Tibial artery (tissue), 4 donors: ENCODE data around the gene SRPK2.
"Not testable (repeated sequence)": the region's sequence is repeated elsewhere in the genome, so short reads cannot be mapped to it uniquely, and the experiment has no call there.

Source experiments
- DNase-seq, 2 donors: peaks; one replicate each; pipeline ENCODE4 v3.0.0-alpha.2; 2019
- H3K27ac ChIP-seq, 2 donors: fragments of 200-600 bp; sonication (generic) in 1 of 2; 1 replicate in 1 of 2; 2 replicates in 1 of 2; pipeline ENCODE4 v1.5.1; 2018 to 2019; ENCODE audit warnings: mild to moderate bottlenecking in 1 of 2
- H3K27me3 ChIP-seq, 2 donors: fragments of 200-600 bp; sonication (generic) in 1 of 2; one replicate each; pipeline versions ENCODE4 v1.5.1 to v1.6.0; 2016 to 2019
- H3K36me3 ChIP-seq, 3 donors: fragments of 200-600 bp; sonication (generic) in 2 of 3; one replicate each; pipeline ENCODE4 v1.5.1; 2016 to 2019; ENCODE audit warnings: mild to moderate bottlenecking in 2 of 3
- H3K4me1 ChIP-seq, 4 donors: fragments of 200-600 bp; sonication (generic) in 2 of 4; 1 replicate in 3 of 4; 2 replicates in 1 of 4; pipeline ENCODE4 v1.5.1; 2016 to 2019
- H3K4me3 ChIP-seq, 2 donors: fragments of 200-600 bp; sonication (generic) in 1 of 2; 1 replicate in 1 of 2; 2 replicates in 1 of 2; pipeline ENCODE4 v1.5.1; 2018 to 2019; ENCODE audit warnings: mild to moderate bottlenecking in 2 of 2
- H3K9me3 ChIP-seq, 3 donors: fragments of 200-600 bp; sonication (generic) in 1 of 3; one replicate each; pipeline ENCODE4 v1.5.1; 2016 to 2019
- intact Hi-C: fragments of 100-400 bp; cut with DNase I; formaldehyde crosslinking; loops from one replicate; pipeline ENCODE4 v1.15.0; 2023; ENCODE audit warnings: low total_unique reads
- TF ChIP-seq, protein P1 (sequence below), 2 experiments: fragments of 200-600 bp in 1 of 2; fragments of 450-650 bp in 1 of 2; IDR thresholded peaks; one replicate each; pipeline ENCODE4 v1.5.1; 2017 to 2019; ENCODE audit warnings: antibody characterized with exemption in 2 of 2, mild to moderate bottlenecking in 1 of 2, moderate library complexity in 1 of 2

Gene SRPK2

DNA sequence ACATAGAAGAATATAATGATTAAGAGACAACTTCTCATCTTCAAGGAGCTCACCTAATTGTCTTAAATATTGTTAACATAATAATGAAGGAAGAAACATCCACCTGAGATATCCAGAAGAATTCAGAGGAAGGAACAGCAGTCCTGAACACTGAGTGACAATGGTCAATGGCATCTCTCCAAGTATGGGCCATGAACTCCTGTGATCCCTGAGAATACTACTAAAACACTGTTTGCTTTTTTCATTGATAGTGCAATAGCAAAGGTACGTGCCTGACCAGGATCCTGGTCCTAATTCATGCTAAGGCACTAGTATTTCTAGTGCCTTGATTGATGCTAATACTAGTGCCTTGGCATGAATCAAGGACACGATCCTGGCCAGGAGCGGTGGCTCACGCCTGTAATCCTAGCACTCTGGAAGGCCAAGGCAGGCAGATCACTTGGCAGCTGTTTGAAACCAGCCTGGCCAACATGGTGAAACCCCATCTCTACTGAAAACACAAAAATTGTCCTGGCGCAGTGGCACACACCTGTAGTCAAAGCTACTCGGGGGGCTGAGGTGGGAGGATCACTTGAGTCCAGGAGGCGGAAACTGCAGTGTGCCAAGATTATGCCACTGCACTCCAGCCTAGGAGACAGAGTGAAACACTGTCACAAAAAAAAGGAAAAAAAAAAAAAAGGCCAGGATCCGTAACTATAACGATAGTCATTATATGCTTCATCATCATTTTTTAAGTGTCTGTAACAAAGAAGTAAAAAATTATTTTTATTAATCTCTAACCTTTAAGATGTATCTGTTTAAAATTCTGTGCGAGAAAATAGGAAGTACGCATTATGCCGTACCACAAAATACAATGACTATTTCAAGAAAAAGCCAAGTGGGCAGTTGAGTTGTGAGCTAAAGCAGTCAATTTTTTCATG, 49.1 kb downstream of the SRPK2 start:
- intact Hi-C loops: no loop called here
- H3K4me3 ChIP-seq: no peak overlapping the region
- H3K4me1 ChIP-seq: peaks cover 0 to 10% (median 2%) of the 10 kb centered on the region in 4 donors
- H3K36me3 ChIP-seq: no peaks in the 10 kb centered on the region
- DNase-seq: no peak
- no peaks in the 10 kb centered on the region for H3K27me3 ChIP-seq
- TF ChIP-seq, protein P1, sequence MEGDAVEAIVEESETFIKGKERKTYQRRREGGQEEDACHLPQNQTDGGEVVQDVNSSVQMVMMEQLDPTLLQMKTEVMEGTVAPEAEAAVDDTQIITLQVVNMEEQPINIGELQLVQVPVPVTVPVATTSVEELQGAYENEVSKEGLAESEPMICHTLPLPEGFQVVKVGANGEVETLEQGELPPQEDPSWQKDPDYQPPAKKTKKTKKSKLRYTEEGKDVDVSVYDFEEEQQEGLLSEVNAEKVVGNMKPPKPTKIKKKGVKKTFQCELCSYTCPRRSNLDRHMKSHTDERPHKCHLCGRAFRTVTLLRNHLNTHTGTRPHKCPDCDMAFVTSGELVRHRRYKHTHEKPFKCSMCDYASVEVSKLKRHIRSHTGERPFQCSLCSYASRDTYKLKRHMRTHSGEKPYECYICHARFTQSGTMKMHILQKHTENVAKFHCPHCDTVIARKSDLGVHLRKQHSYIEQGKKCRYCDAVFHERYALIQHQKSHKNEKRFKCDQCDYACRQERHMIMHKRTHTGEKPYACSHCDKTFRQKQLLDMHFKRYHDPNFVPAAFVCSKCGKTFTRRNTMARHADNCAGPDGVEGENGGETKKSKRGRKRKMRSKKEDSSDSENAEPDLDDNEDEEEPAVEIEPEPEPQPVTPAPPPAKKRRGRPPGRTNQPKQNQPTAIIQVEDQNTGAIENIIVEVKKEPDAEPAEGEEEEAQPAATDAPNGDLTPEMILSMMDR (IDR thresholded peaks at IDR 0.05): no peak
- no peaks in the 10 kb centered on the region for H3K9me3 ChIP-seq
- no peak overlapping the region for H3K27ac ChIP-seq

DNA sequence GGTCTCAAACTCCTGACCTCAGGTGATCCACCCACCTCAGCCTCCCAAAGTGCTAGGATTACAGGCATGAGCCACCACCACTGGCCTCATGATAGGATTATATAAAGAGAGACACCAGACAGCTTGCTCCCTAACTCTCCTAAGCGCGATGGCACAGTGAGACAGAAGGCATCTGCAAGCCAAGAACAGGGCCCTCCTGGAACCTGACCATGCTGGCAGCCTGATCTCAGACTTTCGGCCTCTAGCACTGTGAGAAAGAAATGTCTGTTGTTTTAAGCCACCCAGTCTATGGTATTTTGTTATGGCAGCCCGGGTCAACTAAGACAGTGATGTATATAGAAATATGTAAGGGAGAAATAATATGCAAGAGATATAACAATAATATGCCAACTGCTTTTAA, 51.2 kb downstream of the SRPK2 start:
- TF ChIP-seq, protein P1 (IDR thresholded peaks at IDR 0.05): no peak
- Histone ChIP-seq H3K9me3 (no peaks in the 10 kb centered on the region), H3K27me3 (no peaks in the 10 kb centered on the region), H3K4me3 (no peak overlapping the region), H3K4me1 (peaks cover 0 to 11% (median 2%) of the 10 kb centered on the region in 4 donors), H3K36me3 (no peaks in the 10 kb centered on the region), H3K27ac (no peak overlapping the region)
- no peak for DNase-seq
- intact Hi-C loops: no loop called here

DNA sequence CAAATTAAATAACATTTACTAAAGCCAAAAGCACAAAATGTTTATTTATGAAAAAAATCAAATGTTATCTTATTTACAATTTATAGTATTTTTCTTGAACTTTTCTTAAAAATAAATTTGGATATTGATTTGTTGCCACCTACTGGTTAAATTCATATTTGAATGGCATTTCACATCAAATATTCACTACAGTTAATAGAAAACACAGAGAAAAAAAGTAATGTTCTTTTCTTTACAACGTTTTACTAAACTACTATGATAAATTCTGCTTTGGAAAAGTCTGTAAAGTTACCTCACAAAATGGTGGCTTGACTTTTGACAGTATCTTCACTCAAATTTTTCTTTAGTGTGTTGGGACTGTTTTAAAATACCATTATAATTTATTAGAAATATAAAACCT, 52.7 kb downstream of the SRPK2 start:
- Histone ChIP-seq H3K4me3 (no peak overlapping the region), H3K9me3 (no peaks in the 10 kb centered on the region), H3K36me3 (no peaks in the 10 kb centered on the region), H3K4me1 (peaks cover 0 to 14% (median 2%) of the 10 kb centered on the region in 4 donors), H3K27me3 (no peaks in the 10 kb centered on the region), H3K27ac (no peak overlapping the region)
- intact Hi-C loops: no loop called here
- TF ChIP-seq, protein P1 (IDR thresholded peaks at IDR 0.05): peak; percentile 28 to 37
- no peak for DNase-seq

DNA sequence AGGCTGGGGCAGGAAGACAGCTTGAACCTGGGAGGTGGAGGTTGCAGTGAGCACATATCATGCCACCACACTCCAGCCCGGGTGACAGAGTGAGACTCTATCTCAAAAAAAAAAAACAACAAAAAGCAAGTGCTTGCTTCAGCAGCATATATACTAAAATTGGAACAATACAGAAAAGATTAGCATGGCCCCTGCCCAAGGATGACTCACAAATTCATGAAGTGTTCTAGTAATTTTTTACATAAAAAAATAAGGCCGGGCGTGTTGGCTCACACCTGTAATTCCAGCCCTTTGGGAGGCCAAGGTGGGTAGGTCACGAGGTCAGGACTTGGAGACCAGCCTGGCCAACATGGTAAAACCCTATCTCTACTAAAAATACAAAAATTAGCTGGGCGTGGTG, 56.1 kb downstream of the SRPK2 start:
- H3K4me1 ChIP-seq, H3K9me3 ChIP-seq, DNase-seq, H3K27me3 ChIP-seq, H3K27ac ChIP-seq, H3K36me3 ChIP-seq, intact Hi-C loops, H3K4me3 ChIP-seq: not testable (repeated sequence)

DNA sequence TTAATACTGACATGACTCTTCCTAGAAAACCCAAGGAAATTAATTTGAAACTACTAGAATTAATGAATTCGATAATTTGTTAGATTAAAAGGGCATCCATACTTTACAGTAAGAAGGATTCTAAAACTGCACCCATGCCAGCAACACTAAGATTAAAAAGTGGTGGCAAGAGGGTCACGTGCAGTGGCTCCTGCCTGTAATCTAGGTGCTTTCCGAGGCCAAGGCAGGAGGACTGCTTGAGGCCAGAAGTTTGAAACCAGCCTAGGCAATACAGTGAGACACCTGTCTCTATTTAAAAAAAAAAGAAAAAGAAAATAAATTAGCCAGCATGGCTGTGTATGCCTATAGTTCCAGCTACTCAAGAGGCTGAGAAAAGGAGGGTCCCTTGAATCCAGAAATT, 58.2 kb downstream of the SRPK2 start:
- Histone ChIP-seq H3K36me3 (no peaks in the 10 kb centered on the region), H3K27me3 (no peaks in the 10 kb centered on the region), H3K9me3 (no peaks in the 10 kb centered on the region), H3K27ac (no peak overlapping the region), H3K4me3 (no peak overlapping the region), H3K4me1 (peaks cover 0 to 4% (median 0%) of the 10 kb centered on the region in 4 donors)
- TF ChIP-seq, protein P1 (IDR thresholded peaks at IDR 0.05): no peak
- intact Hi-C loops: no loop called here
- no peak for DNase-seq

DNA sequence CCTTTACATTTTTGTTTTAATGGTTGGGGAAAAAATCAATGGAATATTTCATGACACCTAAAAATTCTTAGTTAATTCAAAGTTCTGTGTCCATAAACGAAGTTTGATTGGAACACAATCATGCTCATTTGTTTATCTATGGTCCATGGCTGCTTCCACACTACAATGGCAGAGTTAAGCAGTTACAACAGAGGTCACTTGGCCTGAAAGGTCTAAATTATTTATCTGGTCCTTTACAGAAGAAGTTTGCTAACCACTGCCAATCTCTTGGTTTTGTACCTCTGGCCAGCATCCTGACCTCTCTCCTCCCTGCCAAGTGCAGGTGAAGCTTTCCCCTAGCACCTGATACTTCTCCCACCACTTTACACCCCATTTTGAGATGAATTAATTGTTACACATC, 61.5 kb downstream of the SRPK2 start:
- intact Hi-C loops: no loop called here
- no peaks in the 10 kb centered on the region for H3K27me3 ChIP-seq

More for the DNA sequence above, 61.5 kb downstream of the SRPK2 start:
- Histone ChIP-seq H3K4me3 (no peak overlapping the region), H3K9me3 (no peaks in the 10 kb centered on the region), H3K27ac (no peak overlapping the region), H3K4me1 (peaks cover 0 to 14% (median 0%) of the 10 kb centered on the region in 4 donors), H3K36me3 (no peaks in the 10 kb centered on the region)
- TF ChIP-seq, protein P1 (IDR thresholded peaks at IDR 0.05): no peak
- no peak for DNase-seq
